HG03095 (cell line): Measurements from ENCODE around the gene KEAP1.
"Not testable (repeated sequence)": the region's sequence is repeated elsewhere in the genome, so short reads cannot be mapped to it uniquely, and the experiment has no call there.

Source experiments
- ATAC-seq: cut with Tn5 transposase; IDR thresholded peaks from one replicate; pipeline ENCODE4 v1.9.1; 2021; ENCODE audit warnings: moderate library complexity; ENCODE audit not compliant: unreplicated experiment

The KEAP1 gene

DNA sequence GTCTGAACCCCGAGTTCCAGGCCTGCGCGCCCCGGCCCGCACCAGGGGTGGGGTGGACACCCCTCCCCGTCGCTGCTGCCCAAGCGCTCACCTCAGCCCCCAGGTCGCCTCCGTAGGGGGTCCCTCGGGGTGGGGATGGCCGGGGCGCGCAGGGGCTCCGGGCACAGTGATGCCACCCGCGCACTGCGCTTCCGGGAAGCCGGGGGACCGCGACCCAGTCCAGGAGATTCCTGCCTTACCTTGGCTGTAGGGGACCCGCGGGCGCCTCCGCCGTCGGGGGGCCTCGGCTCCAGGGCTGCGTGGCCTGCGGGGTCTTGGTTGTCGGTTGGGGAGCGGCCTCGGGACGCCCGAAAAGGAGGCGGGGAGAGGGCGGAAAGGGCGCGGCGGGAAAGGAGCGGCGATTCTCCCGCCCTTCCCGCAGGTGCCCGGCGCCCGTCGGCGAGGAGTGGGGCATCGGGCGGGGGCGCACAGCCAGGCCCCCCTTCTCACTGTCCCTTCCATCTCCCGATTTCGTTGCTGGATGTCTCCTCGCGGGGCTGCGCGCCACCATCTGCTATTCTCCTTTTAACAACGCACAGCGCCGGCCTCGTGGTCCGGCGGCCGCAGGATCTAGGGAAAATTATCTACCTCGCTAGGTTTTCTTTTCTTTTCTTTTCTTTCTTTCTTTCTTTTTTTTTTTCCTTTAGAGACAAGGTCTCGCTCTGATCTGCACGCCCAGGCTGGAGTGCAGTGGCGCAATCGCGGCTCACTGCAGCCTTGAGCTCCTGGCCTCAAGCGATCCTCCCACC, at the start of gene KEAP1:
TSS of gene KEAP1 (minus strand) at position 355 of the 788 bp plus-strand sequence. CDS start 3,323 bp downstream, outside the sequence.
- no peak for ATAC-seq

DNA sequence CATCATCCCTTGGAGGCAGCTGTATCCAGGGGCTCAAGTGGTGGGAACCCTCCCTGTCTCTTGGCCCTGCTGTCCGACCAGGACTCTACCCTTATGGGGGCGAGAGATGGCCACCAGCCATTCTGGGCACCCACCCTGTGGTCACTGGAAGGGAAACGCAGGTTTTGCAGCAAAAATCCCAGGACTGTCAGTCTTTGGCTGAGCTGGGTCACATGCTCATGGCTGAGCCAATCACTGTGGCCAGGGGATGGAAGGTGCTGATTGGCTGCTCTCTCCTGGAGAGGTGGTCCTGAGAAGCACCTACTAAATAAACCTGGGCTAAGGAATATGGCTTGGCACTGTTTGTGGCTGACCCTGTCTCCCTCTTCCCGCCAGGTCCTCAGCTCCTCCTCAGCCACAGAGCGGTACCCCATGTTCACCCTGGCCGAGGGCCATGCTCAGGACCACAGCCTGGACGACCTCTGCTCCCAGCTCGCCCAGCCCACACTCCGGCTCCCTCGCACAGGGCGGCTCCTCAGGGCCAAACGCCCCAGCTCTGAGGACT, 49.4 kb upstream of the KEAP1 start:
- ATAC-seq, result no peak

DNA sequence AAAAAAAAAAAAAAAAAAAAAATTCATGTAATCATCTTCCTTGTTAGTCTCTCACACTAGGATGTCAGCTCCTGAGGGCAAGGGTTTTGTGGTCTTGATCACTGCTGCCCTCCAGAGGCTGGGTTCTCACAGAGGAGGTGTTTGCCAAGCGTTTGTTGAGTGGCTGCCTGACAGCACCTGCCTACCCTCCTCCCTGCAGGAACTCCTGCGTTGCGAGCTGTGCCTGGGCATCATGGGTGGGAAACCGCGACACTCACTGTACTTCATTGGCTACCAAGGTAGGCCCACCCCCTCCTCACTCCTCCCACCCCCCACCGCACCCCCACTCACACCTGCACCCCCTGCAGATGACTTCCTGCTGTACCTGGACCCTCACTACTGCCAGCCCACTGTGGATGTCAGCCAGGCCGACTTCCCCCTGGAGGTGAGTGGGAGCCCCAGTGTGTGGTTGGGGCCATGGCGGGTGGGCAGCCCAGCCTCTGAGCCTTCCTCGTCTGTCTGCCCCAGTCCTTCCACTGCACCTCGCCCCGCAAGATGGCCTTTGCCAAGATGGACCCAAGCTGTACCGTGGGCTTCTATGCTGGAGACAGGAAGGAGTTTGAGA, 48.6 kb upstream of the KEAP1 start:
- no peak for ATAC-seq

DNA sequence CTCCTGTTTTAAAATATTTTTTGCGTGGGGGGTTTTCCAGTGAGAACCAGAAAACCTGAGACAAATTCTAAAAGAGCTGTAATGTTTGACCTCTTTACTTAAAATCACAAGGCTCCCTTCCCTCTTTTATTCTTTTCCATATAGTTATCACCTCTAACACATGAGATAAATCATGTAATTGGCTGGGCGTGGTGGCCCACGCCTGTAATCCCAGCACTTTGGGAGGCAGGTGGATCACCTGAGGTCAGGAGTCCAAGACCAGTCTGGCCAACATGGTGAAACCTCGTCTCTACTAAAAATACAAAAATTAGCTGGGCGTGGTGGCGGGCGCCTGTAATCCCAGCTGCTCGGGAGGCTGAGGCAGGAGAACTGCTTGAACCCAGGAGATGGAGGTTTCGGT, 47.9 kb upstream of the KEAP1 start:
- ATAC-seq, result not testable (repeated sequence)

DNA sequence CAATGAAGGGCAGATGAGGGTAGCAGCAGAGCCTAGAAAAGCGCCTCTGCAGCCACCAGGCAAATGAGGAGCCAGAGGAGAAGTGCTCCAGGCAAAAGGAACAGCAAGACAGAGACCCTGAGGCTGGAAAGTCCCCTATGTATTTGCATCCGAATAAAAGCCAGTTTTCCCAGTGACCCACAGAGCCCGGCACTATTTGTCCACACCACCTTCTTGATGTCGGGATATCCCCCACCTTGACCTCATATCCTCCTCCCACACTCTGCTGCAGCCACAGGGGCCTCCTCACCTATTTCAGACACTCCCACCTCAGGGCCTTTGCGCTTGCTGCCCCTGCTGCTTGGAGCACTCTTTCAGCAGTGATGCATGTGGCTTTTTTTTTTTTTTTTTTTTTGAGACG, 47.2 kb upstream of the KEAP1 start:
- ATAC-seq, result no peak

DNA sequence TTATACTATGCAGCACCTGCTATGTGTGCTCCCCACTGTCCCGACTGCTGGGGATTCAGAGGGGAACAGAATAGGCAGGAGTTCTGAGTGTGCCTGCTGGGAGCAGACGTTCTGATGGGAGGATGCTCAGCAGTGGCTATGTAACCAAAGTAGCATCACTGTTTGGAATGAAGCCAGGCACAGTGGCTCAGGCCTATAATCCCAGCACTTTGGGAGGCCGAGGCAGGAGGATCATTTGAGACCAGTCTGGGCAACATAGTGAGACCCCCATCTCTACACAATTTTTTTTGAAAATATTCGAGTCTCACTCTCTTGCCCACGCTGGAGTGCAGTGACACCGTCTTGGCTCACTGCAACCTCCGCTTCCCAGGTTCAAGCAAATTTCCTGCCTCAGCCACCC, 46.6 kb upstream of the KEAP1 start:
- ATAC-seq, result no peak

DNA sequence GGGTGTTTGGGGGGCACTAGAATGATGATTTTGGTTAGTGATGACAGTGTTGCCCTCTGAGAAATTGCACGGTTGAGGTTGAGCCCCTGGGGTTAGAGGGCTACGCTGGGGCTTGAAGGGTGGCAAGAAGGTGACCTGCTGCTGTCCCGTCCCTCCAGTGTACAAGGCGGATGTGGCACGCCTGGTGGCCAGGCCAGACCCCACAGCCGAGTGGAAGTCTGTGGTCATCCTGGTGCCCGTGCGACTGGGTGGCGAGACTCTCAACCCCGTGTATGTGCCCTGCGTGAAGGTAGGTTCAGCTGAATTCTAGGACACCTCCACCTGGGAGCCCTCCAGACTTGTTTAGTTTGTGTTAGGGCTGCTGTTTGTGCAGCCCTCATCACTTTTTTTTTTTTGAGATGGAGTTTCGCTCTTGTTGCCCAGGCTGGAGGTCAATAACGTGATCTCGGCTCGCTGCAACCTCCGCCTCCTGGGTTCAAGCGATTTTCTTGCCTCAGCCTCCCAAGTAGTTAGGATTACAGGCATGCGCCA, 45.7 kb upstream of the KEAP1 start:
- ATAC-seq, result no peak

DNA sequence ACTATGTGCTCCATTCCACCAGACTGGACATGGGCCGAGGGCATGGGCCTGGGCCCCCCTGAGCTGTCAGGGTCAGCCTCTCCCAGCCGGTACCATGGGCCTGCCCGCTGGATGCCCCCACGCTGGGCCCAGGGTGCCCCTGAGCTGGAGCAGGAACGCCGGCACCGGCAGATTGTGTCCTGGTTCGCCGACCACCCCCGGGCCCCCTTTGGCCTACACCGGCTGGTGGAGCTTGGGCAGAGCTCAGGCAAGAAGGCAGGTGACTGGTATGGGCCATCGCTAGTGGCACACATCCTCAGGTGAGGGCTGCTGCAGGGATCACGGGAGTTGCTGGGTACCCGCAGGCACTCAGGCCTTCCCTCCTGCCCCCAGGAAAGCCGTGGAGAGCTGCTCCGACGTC, 43.7 kb upstream of the KEAP1 start:
- ATAC-seq, result no peak

DNA sequence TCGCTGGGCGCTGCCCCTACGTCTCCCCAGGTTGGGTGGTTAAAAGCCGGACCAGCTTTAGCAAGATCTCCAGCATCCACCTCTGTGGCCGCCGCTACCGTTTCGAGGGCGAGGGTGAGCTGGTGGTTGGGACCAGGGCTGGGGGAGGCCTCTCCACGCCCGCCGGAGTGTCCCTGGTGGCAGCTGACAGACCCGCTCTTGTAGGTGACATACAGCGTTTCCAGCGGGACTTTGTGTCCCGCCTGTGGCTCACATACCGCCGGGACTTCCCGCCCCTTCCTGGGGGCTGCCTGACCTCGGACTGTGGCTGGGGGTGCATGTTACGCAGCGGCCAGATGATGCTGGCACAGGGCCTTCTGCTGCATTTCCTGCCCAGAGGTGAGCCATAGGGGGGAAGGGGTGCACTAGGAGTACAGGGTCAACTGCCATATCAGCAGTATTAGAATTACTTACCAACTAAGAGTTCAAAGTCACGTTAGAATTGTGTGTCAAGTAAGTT, 41.6 kb upstream of the KEAP1 start:
- ATAC-seq, result no peak

DNA sequence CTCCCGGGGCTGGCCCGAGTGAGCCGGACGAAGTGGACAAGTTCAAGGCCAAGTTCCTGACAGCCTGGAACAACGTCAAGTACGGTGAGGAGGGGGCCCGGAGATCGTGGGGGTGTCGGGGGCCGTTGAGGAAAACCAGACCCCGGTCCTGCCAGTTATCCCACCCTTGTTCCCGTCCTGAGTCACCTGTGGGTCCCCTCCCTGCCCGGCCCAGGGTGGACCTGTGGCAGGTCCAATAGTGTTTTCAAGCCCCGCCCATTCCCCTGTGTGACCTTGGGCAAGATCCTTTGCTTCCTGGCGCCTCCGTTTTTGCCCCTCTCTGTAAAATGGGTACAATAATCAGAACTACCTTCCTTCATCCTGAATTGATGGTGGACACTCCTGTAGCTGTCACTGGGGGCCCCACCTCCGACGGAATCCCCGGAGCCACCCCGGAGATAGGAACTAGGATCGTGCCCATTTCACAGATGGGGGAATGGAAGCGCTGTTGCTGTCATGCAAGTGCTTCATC, 41.1 kb upstream of the KEAP1 start:
- no peak for ATAC-seq

DNA sequence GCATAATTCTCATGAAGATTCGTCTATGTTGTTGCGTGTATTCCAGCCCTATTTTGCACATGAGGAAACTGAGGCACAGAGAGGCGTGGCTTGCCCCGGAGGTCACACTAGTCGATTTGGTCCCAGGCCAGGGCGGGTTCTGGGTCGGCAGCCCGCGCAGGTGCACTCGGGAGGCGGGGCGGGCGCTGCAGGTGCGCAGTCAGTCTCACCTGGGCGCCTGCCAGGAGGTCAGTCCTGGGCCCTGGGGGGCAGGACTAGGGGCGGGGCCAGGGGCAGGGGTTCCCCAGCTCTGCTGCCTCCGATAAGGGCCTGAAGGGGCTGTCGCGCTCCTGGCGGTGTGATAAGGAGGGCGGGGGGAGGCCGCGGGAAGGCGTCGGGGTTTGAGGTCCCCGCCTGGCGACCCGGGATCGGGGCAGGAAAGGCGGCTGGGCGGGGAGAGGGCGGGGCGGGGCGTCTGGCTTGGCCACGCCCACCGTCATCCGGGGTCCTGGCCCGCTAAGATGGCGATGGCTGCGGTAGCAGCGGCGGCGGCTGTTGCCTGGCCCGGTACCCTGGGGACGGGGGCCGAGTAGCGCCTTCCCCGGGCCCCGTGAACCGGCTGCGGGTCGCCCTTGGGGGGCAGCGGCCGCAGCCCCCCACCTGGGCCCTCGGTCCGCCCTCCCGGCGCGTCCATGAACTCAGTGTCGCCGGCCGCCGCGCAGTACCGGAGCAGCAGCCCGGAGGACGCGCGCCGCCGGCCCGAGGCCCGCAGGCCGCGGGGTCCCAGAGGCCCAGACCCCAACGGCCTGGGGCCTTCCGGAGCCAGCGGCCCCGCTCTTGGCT, 40.5 kb upstream of the KEAP1 start, which contains the start of gene ATG4D:
TSS of gene ATG4D (plus strand) at position 485 of the 822 bp plus-strand sequence. CDS start at position 672, 187 bp downstream.
- peak; percentile 61 for ATAC-seq

DNA sequence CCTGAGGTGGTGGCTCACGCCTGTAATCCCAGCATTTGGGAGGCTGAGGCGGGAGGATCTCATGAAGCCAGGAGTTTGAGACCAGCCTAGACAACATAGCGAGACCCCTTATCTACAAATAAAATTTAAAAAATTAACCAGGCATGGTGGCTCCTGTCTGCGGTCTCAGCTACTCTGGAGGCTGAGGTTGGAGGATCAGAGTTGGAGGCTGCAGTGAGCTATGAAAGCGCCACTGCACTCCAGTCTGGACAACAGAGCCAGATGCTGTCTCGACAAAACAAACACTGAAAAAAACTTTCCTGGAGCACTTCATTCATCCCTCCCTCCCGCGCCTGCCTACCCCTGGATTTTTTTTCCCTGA, 39.9 kb upstream of the KEAP1 start:
- no peak for ATAC-seq

DNA sequence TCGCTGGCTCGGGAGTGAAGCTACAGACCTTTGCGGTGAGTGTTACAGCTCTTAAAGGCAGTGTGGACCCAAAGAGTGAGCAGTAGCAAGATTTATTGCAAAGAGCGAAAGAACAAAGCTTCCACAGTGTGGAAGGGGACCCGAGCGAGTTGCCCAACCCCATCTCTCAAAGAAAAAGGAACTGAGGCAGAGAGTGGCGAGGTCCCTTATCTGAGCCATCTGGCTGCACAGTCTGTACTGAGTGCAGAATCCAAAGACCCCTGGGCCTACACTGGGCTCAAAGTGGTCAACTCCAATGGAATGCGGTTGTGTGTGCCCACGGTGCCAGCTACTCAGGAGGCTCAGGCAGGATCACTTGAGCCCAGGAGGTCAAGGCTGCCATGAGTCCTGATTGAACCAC, 35.9 kb upstream of the KEAP1 start:
- ATAC-seq, result not testable (repeated sequence)

DNA sequence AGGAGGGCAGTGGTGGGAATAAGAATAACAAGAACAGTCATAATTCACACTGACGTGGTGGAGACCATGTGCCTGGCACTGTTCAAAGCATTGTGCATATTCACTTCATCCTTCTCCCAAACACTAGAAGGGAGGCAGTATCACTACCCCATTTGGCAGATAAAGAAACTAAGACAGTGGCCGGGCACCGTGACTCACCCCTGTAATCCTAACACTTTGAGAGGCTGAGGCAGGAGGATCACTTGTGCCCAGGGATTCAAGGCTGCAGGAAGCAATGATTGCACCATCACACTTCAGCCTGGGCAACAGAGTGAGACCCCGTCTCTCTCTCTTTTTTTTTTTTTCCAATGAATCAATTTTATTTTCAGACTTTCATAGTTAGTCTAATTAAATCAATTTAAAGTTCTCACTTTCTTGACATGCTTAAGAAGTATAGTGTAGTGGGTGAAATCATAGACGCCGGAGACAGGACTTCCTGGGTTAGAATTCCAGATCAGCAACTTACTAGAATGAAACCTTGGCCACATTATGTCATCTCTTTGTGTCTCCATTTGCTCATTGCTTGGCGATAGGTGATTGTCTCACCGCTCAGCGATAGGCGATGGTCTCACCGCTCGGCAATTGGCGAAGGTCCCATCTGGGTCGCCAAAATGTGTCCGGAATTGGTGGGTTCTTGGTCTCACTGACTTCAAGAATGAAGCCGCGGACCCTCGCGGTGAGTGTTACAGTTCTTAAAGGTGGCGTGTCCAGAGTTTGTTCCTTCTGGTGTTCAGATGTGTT, 35.2 kb upstream of the KEAP1 start:
- ATAC-seq, result no peak

DNA sequence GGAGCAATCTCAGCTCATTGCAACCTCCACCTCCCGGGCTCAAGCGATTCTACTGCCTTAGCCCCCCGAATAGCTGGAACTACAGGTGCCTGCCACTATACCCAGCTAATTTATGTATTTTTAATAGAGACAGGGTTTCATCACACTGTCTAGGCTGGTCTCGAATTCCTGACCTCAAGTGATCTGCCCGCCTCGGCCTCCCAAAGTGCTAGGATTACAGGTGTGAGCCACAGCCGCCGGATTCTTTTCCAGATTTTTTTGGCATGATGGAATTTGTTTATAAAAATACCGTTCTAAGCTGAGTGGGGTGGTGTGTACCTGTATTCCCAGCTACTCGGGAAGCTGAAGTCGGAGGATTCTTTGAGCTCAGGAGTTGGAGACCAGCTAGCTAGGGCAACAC, 34.5 kb upstream of the KEAP1 start:
- ATAC-seq, result no peak

DNA sequence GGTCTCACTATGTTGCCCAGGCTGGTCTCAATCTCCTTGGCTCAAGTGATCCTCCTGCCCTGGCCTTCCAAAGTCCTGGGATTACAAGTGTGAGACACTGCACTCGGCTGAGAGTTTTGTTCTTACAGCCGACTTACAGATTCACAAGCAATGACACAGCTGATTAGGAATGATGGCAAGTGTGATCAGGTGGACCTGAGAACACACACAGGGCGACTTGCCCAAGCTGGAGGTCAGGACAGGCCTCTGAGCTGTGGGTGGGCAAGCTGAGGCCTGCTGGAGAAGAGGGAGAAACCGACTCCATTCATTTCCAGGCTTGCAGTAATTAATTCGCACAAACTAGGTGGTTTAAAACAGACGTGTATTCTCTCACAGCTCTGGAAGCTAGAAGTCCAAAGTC, 32.5 kb upstream of the KEAP1 start:
- no peak for ATAC-seq

DNA sequence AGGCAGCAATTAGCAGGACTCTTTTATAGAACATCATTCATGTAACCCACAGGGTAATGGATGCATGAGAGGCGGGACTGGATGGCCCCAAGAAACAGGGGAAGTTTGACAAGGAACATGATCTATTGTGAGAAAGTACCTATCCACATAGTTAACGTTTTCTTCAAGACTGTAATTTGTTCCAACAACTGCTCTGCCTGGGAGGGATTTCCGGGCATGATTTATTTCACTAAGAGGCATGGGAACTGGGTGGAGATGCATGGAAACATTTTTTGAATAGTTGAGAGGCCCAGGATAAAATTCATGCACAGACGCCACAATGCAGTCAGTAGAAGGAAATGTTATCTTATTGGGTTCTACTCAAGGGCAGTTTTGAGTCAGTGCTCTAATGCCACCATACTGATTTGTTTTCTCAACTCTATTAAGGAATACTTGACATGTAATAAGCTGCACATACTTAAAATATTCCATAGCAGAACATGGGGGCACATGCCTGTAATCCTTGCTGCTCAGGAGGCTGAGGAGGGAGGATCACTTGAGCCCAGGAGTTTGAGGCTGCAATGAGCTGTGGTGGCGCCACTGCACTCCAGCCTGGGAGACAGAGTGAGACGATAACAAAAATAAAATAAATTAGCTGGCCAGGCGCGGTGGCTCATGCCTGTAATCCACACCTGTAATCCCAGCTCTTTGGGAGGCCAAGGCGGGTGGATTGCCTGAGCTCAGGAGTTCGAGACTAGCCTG, 30.7 kb upstream of the KEAP1 start:
- ATAC-seq, result no peak

DNA sequence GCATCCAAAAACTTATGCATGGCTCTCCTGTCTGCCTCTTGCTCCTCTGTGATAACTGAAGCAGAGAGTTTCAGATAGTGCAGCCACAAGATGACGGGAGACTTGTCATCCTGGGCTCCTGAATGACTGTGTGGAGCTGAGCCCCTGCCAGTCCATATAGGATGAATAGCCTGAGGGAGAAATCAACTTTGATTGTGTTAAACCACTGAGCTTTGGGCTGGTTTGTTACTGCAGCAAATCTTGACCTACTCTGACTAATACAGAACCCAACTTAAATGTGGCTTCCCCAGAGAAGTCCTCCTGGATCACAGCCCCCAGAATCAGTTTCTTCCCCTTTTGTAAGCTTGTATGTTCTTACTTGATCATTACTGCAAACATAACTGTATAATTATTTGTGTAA, 29.3 kb upstream of the KEAP1 start:
- ATAC-seq, result no peak

DNA sequence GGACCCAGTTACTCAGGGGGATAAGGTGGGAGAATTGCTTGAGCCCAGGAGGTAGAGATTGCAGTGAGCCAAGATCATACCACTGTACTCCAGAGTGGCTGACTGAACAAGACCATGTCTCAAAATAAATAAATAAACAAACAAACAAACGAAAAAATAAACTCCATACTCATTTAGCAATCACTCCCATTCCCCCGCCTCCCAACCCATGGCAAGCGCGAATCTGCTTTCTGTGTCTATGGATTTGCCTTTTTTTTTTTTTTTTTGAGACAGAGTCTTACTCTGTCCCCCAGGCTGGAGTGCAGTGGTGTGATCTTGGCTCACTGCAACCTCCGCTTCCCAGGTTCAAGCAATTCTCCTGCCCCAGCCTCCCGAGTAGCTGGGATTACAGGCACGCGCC, 23.7 kb upstream of the KEAP1 start:
- not testable (repeated sequence) for ATAC-seq
